ENCODE measurements around the gene RTP4. TPM values are rescaled to one million over a fixed set of nuclear protein-coding genes. Genes with fewer than 3 reads are reported as not detected.

The RTP4 gene
- total RNA-seq, 3 donors from 2014 or later = 0.32 to 7.2 (median 2.3) TPM

GRCh38 chr3:187367561-187368103 is 553 bp upstream of the RTP4 start:
- intact Hi-C loops (cut with DNase I; ENCODE audit: low total_unique reads) = no loop called here
- H3K4me3 ChIP-seq = peak overlapping the region; percentile 48 to 74 (median 54)
- peak overlapping the region; percentile 92 to 97 for H3K27ac ChIP-seq
- H3K9me3 ChIP-seq = peaks cover 0 to 6% of the 10 kb centered on the region in 2 donors
- H3K4me1 ChIP-seq = no peaks in the 10 kb centered on the region
- no peaks in the 10 kb centered on the region for H3K27me3 ChIP-seq
- no peaks in the 10 kb centered on the region for H3K36me3 ChIP-seq
- no peak for TF ChIP-seq POLR2A (IDR thresholded peaks at IDR 0.05)
- TF ChIP-seq CTCF (IDR thresholded peaks at IDR 0.05) = no peak
- no peak for DNase-seq (ENCODE audit: low spot score in 2 of 2)

GRCh38 chr3:187369089-187369447 is 883 bp downstream of the RTP4 start:
- no peaks in the 10 kb centered on the region for H3K36me3 ChIP-seq
- intact Hi-C loops (cut with DNase I; ENCODE audit: low total_unique reads) = no loop called here
- no peak for DNase-seq (ENCODE audit: low spot score in 2 of 2)
- no peak for TF ChIP-seq POLR2AphosphoS5 (IDR thresholded peaks at IDR 0.05)
- peaks cover 0 to 6% of the 10 kb centered on the region in 2 donors for H3K9me3 ChIP-seq
- peak overlapping the region; percentile 48 to 74 (median 54) for H3K4me3 ChIP-seq
- no peaks in the 10 kb centered on the region for H3K27me3 ChIP-seq
- no peaks in the 10 kb centered on the region for H3K4me1 ChIP-seq
- peak overlapping the region; percentile 92 to 97 for H3K27ac ChIP-seq

- TF ChIP-seq CTCF (IDR thresholded peaks at IDR 0.05) (no peak), POLR2A (IDR thresholded peaks at IDR 0.05) (no peak), POLR2AphosphoS5 (IDR thresholded peaks at IDR 0.05) (no peak)
- H3K9me3 ChIP-seq = peaks cover 0 to 6% of the 10 kb centered on the region in 2 donors
- DNase-seq (ENCODE audit: low spot score in 2 of 2) = no peak
- H3K36me3 ChIP-seq = no peaks in the 10 kb centered on the region
- H3K27ac ChIP-seq = no peak overlapping the region
- H3K4me1 ChIP-seq = no peaks in the 10 kb centered on the region
- no peaks in the 10 kb centered on the region for H3K27me3 ChIP-seq
- peak overlapping the region in 2 of 3 donors; percentile 4 to 54 for H3K4me3 ChIP-seq
- intact Hi-C loops (cut with DNase I; ENCODE audit: low total_unique reads) = no loop called here
Observed at GRCh38 chr3:187370051-187370450, 1.9 kb downstream of the RTP4 start.

- no peaks in the 10 kb centered on the region for H3K27me3 ChIP-seq
- DNase-seq (ENCODE audit: low spot score in 2 of 2) = no peak
- H3K36me3 ChIP-seq = no peaks in the 10 kb centered on the region
- no peaks in the 10 kb centered on the region for H3K9me3 ChIP-seq
- TF ChIP-seq POLR2AphosphoS5 (IDR thresholded peaks at IDR 0.05) (no peak), POLR2A (IDR thresholded peaks at IDR 0.05) (no peak), CTCF (IDR thresholded peaks at IDR 0.05) (no peak)
- H3K4me3 ChIP-seq = no peak overlapping the region
- H3K27ac ChIP-seq = no peak overlapping the region
- intact Hi-C loops (cut with DNase I; ENCODE audit: low total_unique reads) = no loop called here
- H3K4me1 ChIP-seq = no peaks in the 10 kb centered on the region
Observed at GRCh38 chr3:187375581-187375980, 7.4 kb downstream of the RTP4 start.

GRCh38 chr3:187377842-187378241 is 9.7 kb downstream of the RTP4 start:
- intact Hi-C loops (cut with DNase I; ENCODE audit: low total_unique reads) = no loop called here
- Histone ChIP-seq H3K9me3 (no peaks in the 10 kb centered on the region), H3K27ac (no peak overlapping the region), H3K4me3 (no peak overlapping the region), H3K36me3 (no peaks in the 10 kb centered on the region), H3K4me1 (no peaks in the 10 kb centered on the region), H3K27me3 (no peaks in the 10 kb centered on the region)
- DNase-seq (ENCODE audit: low spot score in 2 of 2) = no peak
- TF ChIP-seq POLR2A (IDR thresholded peaks at IDR 0.05) (no peak), POLR2AphosphoS5 (IDR thresholded peaks at IDR 0.05) (no peak), CTCF (IDR thresholded peaks at IDR 0.05) (no peak)

Measured in breast epithelium (tissue), 4 donors.